ENCODE results near the gene HNF1A. TPM values are rescaled to one million over a fixed set of nuclear protein-coding genes. Genes with fewer than 3 reads are reported as not detected.

HNF1A gene
- polyA plus RNA-seq, 1 donor (not counting 4 experiments of a cell fraction or from before 2014, with no cell fraction given), result not detected

GRCh38 chr12:120960657-120961056 lies 17.7 kb upstream of the HNF1A start:
- Histone ChIP-seq H3K27ac (ENCODE audit: control insufficient read depth, insufficient read depth, low read length) (no peak overlapping the region), H3K79me2 (ENCODE audit: control insufficient read depth, insufficient read depth, low read length) (no peaks in the 10 kb centered on the region), H3K4me3 (ENCODE audit: control insufficient read depth in 2 of 3, extremely low read depth in 1 of 3, insufficient read depth in 2 of 3, low read depth in 1 of 3, low read length in 3 of 3) (no peak overlapping the region), H4K20me1 (ENCODE audit: control insufficient read depth, extremely low read depth, insufficient read depth, low read length) (no peaks in the 10 kb centered on the region), H2AFZ (ENCODE audit: control insufficient read depth, low read length) (no peak overlapping the region), H3K9me3 (ENCODE audit: control insufficient read depth, low read depth, low read length) (no peaks in the 10 kb centered on the region), H3K4me1 (ENCODE audit: control insufficient read depth, extremely low read depth, insufficient read depth, low read length) (peaks cover 15% of the 10 kb centered on the region), H3K36me3 (ENCODE audit: control insufficient read depth in 2 of 2, extremely low read depth in 1 of 2, insufficient read depth in 2 of 2, low read length in 2 of 2) (no peaks in the 10 kb centered on the region), H3K27me3 (ENCODE audit: control insufficient read depth, extremely low read depth, insufficient read depth, low read length) (no peaks in the 10 kb centered on the region), H3K9ac (ENCODE audit: control insufficient read depth, extremely low read depth, insufficient read depth, low read length) (no peak overlapping the region), H3K9me1 (ENCODE audit: control insufficient read depth, extremely low read depth, insufficient read depth, low read length) (no peaks in the 10 kb centered on the region), H3K4me2 (ENCODE audit: control insufficient read depth, extremely low read depth, insufficient read depth, low read depth, low read length) (no peak overlapping the region)
- FAIRE-seq (no peak), DNase-seq (ENCODE audit: low read depth, low spot score) (no peak)
- TF ChIP-seq, protein P1, sequence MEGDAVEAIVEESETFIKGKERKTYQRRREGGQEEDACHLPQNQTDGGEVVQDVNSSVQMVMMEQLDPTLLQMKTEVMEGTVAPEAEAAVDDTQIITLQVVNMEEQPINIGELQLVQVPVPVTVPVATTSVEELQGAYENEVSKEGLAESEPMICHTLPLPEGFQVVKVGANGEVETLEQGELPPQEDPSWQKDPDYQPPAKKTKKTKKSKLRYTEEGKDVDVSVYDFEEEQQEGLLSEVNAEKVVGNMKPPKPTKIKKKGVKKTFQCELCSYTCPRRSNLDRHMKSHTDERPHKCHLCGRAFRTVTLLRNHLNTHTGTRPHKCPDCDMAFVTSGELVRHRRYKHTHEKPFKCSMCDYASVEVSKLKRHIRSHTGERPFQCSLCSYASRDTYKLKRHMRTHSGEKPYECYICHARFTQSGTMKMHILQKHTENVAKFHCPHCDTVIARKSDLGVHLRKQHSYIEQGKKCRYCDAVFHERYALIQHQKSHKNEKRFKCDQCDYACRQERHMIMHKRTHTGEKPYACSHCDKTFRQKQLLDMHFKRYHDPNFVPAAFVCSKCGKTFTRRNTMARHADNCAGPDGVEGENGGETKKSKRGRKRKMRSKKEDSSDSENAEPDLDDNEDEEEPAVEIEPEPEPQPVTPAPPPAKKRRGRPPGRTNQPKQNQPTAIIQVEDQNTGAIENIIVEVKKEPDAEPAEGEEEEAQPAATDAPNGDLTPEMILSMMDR (optimal IDR thresholded peaks at IDR 0.05 in 1 of 3, IDR thresholded peaks at IDR 0.05 in 1 of 3, conservative IDR thresholded peaks at IDR 0.05 in 1 of 3; ENCODE audit: extremely low read depth in 1 of 3, insufficient read depth in 2 of 3, low read length in 3 of 3), result no peak
- TF ChIP-seq EZH2 (IDR thresholded peaks at IDR 0.05; ENCODE audit: low read length), result no peak
- dilution Hi-C loops (cut with MboI; ENCODE audit: extremely low pct_ligation_motif_present, low sequenced_read_pairs), result no loop called here

DNA sequence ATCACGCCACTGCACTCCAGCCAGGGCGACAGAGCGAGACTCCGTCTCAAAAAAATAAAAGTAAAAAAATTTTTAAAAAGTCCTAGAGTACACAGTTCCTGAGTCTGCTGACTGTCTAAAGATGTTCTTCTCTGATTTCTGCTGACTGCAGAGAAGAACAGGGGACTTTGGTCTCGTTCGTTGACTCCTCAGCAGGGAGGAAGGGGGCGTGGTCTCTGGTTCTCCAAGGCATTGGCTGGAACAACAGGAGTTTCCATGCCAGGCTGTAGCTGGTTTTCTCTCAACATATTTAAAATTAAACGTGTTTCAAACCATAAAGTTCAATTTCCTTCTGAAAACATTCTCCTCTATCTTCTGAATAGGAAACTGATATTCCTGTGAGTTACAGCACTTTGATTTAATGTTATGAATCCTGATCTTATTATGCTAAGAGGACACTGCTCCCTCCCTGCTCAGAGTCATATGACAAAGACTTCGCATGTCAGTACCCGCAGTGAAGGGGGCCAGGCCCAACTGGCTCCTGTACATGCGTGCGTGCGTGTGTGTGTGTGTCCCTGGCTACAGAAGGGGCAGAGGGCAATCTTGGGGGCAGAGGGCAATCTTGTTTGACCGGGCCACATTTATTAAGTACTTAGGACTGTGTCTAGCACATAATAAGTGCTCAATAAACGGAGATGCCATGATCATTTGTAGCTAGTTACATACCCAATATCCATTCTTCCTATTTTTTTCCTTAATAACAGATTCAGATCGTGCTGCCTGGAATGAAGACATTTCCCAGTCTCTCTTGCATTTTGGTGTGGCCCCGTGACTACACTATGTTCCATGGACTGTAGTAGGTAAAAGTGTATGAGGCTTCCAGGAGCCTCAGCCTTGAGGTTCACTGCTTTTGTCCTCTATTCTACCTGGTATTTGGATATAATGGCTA lies 16.5 kb upstream of the HNF1A start:
- TF ChIP-seq, protein P1 (optimal IDR thresholded peaks at IDR 0.05 in 1 of 3, IDR thresholded peaks at IDR 0.05 in 1 of 3, conservative IDR thresholded peaks at IDR 0.05 in 1 of 3; ENCODE audit: extremely low read depth in 1 of 3, insufficient read depth in 2 of 3, low read length in 3 of 3), result no peak
- no peak for TF ChIP-seq EZH2 (IDR thresholded peaks at IDR 0.05; ENCODE audit: low read length)
- no peaks in the 10 kb centered on the region for H3K9me3 ChIP-seq (ENCODE audit: control insufficient read depth, low read depth, low read length)
- no peaks in the 10 kb centered on the region for H3K9me1 ChIP-seq (ENCODE audit: control insufficient read depth, extremely low read depth, insufficient read depth, low read length)
- H3K4me1 ChIP-seq (ENCODE audit: control insufficient read depth, extremely low read depth, insufficient read depth, low read length), result peaks cover 15% of the 10 kb centered on the region
- dilution Hi-C loops (cut with MboI; ENCODE audit: extremely low pct_ligation_motif_present, low sequenced_read_pairs), result no loop called here
- no peaks in the 10 kb centered on the region for H3K27me3 ChIP-seq (ENCODE audit: control insufficient read depth, extremely low read depth, insufficient read depth, low read length)
- peak overlapping the region; percentile 62 for H2AFZ ChIP-seq (ENCODE audit: control insufficient read depth, low read length)
- DNase-seq (ENCODE audit: low read depth, low spot score) (no peak), FAIRE-seq (no peak)
- H4K20me1 ChIP-seq (ENCODE audit: control insufficient read depth, extremely low read depth, insufficient read depth, low read length), result no peaks in the 10 kb centered on the region
- H3K36me3 ChIP-seq (ENCODE audit: control insufficient read depth in 2 of 2, extremely low read depth in 1 of 2, insufficient read depth in 2 of 2, low read length in 2 of 2), result no peaks in the 10 kb centered on the region
- H3K27ac ChIP-seq (ENCODE audit: control insufficient read depth, insufficient read depth, low read length), result peak overlapping the region; percentile 84
- H3K4me2 ChIP-seq (ENCODE audit: control insufficient read depth, extremely low read depth, insufficient read depth, low read depth, low read length), result peak overlapping the region; percentile 45
- no peak overlapping the region for H3K4me3 ChIP-seq (ENCODE audit: control insufficient read depth in 2 of 3, extremely low read depth in 1 of 3, insufficient read depth in 2 of 3, low read depth in 1 of 3, low read length in 3 of 3)
- no peaks in the 10 kb centered on the region for H3K79me2 ChIP-seq (ENCODE audit: control insufficient read depth, insufficient read depth, low read length)
- peak overlapping the region; percentile 48 for H3K9ac ChIP-seq (ENCODE audit: control insufficient read depth, extremely low read depth, insufficient read depth, low read length)
